ENCODE data around the gene WSCD1.

WSCD1 gene

DNA sequence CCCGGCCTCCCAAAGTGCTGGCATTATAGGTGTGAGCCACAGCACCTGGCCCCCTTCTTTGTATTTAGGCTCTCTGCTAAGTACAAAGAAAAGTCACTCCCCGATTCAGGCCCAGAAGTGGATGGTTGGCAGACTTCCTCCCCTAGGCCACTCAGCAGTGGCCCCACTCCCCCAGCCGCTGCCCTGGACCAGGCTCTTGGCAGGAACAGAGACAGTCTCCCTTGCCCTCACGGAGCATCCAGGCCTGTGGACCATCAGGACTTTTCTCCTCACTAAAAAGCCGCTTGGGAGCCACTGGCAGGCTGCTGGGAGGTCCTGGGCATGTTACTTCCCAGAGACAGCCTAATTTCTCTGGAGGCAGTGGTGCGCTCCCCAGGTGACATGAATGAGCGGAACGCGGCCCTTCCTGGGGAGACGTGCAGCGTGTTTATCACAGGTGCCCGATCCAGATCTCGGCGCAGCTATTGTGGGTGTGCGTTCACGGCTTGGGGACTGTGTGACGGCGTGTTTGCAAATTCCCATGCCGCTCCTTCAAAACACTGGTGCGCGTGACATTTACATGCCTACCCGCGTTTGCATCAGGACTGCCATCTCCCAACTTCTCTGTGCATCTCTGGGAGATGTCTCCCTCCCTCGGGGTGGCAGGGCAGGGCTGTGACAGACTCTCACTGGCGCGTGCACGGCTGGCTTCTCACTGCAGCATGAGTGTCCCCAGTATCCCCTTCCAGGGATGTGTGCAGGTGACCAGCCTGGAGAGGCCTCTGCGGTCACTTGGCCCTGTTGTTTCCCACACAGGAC lies 16.6 kb downstream of the WSCD1 start:
- DNase-seq, result no peak

DNA sequence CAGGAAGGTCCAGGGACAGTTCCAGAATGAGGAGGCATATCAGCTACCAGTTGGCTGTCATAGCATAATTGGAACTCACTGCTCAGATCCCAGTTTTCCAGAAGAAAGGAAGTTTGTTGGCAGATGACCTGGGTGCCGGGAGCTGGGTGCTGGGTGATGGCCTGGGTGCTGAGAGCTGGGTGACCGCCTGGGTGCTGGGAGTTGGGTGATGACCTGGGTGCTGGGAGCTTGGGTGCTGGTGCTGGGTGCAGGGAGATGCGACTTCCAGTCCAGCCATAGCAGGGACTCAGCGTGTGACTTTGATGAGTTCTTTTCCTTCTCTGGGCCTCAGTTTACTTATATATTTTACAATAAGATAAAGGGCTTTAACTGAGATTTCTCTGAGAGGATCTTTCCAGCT lies 18.0 kb downstream of the WSCD1 start:
- no peak for DNase-seq

DNA sequence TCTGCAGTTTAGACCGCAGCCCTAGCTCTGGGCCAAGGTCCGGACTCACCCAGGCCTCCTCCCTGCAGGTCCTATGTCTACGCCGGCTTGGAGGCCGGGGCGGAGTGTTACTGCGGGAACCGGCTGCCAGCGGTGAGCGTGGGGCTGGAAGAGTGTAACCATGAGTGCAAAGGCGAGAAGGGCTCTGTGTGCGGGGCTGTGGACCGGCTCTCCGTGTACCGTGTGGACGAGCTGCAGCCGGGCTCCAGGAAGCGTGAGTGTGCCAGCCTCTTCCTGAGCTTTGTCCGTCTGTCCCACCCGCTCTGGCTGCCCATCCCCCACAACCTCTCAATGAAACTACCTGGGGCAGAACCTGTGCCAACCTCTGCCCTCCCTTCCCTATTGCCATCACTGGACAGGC lies 20.1 kb downstream of the WSCD1 start:
- no peak for DNase-seq

DNA sequence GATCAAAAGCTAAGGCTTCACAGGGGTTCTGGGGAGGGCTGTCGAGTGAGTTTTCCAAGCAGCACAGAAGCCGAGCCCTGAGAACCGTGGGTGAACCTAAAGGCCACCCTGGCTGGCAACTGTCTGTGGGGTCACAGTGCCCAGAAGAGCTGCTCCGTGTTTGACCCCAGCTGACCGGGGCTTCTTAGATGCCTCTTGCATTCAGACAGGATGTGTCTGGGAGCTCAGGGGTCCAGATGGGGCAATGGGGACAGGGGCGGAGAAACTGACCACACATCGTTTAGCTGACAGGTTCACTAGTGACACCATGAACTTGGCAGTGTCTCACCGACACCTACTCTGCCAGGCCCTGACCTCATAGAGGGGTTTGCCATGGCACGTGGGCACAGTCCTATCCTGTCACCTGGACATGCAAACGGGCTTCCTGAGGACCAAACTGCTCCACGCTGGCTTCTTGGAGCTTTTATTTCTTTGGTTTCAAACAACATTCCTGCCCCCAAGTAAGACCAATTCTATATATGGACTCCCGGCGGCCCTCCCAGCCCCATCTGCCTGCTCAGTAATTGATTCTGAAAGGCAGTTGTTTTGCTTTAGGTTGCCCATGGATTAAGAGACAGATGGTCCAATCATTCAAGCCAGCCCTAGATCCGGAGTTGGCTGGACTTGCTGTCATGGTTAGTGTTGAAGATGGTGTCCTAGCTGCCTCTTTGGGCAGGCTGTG lies 22.2 kb downstream of the WSCD1 start:
- no peak for DNase-seq

DNA sequence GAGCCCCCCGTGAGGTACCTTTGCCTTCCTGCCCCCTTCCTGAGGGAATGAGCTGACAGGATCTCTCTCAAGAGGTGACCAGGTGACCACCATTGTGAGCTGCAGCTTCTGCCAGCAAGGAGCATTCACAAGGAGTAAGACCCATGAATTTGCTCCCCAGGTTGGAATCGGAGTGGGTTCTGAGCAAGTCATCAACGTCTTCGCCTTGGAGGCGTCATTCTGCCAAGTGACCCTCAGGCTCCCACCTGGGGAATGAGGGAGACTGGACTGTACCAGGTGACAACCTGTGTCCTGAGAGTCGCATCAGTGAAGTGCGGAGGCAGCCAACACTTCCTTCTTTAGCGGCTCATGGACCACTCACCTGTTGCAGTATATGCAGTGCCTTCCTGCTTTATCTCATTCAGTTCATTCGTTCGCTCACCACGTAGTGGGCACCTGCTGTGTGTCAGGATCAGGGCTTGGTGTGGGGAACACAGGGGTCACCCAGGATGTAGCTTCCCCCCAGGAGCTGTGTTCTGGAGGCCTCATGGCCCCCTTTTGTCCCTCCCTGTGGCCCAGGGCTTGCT lies 22.8 kb downstream of the WSCD1 start:
- no peak for DNase-seq

DNA sequence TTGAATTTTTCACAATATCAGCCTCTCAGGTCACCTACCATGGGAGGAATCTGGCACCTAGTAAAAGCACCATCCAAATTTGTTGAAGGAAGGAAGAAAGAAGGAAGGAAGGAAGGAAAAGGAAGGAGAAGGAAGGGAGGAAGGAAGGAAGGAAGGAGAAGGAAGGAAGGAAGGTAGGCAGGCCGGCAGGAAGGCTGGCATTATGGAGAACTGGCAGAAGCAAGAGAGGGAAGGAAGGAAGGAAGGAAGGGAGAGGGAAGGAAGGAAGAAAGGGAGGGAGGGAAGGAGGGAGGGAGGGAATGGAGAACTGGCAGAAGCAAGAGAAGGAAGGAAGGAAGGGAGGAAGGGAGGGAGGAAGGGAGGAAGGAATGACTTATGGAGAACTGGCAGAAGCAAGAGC lies 24.3 kb downstream of the WSCD1 start:
- no peak for DNase-seq

DNA sequence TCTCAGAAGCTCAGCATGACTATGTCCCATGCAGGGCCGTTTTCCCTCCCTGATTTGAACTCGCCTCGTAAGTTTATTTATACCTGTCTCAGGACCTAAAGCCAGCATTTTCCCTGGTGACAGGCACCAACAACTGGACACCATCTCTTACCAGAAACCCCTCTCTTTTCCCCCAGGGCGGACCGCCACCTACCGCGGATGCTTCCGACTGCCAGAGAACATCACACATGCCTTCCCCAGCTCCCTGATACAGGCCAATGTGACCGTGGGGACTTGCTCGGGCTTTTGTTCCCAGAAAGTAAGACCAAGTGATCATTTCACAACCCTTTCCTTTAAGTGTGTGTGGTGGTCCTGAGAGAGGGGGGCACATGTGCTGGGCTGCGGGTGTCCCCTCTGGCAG lies 24.7 kb downstream of the WSCD1 start:
- DNase-seq, result no peak

DNA sequence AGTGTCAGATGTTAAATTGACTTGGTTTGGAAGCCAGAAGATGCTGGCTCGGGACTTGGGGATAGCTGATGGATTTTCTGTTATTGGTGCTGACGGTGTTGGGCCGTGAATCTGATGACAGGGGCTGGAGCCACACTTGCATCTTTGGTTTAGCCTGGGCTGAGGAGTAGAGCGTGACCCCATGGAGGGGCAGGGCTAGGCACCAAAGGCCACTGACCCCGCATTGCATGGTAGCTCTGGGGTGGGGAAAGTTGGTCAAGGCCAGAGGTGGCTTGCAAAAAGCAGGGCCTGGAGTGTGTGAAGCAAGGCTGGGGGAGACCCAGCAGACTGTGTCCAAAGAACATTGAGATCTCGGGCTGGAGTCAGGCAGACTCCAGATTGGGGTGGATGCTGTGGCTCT lies 25.3 kb downstream of the WSCD1 start:
- DNase-seq, result no peak

DNA sequence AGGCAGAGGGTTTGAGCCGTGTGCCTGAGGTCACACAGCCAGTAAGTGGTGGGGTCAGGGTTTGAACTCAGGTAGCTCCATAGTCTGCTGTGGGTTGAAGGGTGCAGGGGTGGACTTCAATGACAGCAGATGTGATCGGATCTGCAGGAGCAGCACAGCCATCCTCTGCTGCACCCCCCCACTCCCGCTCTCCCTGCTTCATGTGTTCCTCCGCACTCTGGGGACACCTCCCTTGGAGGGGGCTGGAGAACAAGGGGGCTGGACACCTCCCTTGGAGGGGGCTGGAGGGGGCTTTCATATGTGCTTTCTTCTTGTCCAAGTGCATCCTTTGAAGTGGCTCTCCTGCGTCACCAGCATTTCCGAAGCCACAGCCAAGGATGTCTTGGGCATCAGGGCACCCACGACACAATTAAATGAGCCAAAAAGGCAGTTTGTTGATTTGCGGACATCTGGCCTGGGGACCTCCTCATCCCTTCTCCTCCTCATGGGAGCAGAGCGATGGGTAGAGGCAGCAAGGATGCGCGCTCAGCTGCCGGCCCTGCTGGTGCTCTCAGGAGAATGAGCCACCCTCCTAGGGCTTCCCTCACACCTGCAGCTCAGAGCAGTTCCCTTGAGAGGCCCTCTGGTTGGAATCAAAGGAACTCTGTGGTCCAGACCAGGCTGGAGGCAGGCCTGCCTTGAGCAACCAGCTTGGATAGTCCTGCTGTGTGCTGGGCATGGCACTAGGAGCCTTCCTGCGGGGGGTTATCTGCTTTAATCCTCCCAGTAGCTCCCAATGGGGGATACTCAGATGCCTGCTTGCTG lies 26.2 kb downstream of the WSCD1 start:
- DNase-seq, result no peak

DNA sequence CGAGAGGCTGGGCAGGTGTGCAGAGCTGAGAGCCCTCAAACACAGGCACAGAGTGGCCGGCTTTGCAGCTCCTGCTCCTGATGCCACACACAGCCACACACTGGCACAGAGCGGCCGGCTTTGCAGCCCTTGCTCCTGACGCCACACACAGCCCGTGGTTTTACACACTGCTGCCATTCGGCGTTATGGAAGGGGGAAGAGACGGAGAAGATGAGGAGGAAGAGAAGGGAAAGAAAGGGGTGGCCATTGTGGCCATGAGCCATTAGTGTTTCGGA lies 26.8 kb downstream of the WSCD1 start:
- no peak for DNase-seq

DNA sequence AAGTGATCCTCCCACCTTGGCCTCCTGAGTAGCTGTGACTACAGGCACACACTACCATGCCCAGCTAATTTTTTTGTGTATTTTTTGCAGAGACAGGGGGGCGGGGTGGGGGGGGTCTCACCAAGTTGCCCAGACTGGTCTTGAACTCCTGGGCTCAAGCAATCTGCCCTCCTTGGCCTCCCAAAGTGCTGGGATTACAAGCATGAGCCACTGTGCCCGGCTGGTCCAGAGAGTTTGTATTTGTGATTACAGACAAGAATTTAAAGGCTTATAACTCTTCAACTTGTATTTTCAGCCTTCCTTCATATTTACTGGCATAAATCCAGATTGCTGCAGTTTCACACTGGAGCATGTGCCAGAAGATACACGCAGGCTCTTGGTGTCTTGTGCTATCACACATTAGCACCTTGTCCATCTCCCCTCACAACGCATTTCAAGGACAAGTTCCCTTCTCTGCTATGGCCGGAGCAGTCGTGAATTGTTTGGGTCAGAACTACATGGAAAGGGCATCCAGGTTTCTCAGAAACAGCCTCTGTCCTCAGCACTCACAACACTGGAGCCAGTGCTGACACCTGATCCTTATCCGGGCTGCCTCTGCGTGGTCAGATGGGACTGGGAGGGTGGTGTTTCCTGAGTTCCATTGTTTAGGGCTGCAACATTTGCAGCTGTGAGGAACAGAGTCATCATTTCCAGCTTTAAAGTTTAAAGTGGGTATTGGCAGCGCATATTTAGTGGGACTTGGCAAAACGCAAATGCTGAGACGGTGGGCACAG lies 28.1 kb downstream of the WSCD1 start:
- DNase-seq, result no peak

DNA sequence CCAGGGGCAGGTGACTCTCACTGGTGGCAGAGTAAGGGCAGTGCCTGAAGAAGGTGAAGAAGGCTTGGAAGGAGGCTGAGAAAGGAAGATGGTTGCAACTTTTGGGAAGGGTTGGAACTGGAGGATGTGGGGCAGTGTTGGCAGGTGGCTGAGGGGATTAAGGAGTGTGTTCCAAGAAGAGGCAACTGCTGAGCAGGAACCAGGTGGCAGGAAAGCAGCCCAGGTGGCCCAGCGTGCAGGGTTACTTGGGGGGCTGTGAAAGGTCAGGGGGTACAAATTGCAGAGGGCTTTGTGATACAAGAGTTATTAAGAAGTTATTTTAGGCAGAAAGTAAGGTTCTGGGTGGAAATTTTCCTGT lies 28.6 kb downstream of the WSCD1 start:
- DNase-seq, result no peak

DNA sequence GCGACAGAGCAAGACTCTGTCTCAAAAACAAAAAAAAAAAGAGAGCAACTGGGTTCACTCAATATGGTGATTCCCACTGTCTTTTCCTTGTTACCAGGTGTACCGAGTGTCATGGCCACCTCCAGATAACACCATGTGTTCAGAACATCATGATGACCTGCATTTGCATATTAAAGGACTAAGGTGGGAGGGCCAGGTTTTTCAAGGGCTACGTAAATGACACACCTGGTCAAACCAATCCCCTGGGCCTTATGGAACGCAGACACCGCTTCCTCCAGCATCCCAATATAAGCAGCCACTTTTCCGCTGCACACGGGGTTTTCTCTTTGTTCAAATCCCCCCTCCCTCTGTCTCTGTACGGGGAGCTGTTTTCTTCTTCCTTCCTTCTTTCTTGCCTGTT lies 29.3 kb downstream of the WSCD1 start:
- no peak for DNase-seq

DNA sequence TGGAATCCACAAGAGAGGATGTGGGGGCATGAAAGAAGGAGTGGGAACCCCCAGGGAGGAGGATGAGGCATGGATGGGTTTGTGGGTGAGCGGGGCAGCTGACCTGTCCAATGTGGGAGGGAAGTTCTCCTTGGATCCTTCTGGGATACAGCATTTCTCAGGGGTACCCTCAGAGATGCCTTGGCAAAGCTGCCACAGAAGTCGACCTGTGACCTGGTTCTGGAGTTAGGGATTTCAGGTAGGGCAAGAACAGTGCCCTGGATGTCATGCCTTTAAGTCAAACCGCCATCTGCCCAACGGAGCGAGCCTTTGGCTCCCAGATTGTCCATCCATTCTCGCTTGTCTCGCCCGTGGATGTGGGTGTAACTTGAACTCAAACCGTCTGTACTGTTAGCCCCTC lies 30.0 kb downstream of the WSCD1 start:
- no peak for DNase-seq

DNA sequence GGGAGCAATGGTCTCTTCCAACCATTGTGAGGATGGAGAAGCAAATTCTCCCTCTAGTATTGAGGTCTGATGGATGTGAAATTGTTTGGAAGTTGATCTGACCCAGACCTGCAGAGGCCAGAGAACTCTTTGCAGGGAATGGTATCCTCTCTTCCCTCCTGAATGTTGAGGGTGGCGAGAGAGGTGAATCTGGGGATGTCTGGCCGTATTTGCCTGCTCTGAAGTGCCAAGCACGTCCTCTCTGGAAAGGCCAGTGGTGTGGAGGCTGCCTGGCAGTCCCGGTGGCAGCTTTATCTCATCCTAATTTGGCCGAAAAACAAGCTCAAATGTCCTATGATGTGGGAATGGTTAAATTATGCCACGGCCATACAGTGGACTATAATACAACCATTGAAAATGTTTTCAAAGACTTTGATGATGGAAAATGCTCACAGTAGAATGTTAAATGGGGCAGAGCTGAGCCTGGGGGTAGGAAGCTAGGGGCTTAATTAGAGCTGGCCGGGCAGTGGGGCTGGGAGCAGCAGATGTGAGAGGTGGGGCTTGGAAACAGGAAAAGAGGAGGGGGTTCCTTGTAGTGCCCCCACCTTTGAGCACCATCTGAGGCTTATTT lies 30.8 kb downstream of the WSCD1 start:
- DNase-seq, result no peak

DNA sequence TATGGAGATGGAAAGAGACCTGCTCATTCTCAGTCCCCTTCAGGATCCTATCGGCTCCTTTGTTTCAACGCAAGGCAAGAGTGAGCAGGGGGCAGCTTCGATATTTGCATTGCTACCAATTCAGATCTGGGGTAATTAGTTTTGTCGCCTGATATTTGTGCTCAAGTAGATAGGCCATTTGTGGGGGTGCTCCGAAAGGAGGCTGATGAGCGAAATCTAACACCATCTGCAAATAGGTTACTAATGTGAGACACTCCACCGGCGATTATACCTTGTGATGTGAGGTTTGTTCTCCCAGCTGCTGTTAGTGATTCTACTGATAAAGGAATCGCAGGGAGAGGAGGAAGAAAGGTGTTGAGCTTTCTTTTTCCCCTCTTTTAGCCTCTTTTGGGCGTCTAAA lies 31.5 kb downstream of the WSCD1 start:
- no peak for DNase-seq

DNA sequence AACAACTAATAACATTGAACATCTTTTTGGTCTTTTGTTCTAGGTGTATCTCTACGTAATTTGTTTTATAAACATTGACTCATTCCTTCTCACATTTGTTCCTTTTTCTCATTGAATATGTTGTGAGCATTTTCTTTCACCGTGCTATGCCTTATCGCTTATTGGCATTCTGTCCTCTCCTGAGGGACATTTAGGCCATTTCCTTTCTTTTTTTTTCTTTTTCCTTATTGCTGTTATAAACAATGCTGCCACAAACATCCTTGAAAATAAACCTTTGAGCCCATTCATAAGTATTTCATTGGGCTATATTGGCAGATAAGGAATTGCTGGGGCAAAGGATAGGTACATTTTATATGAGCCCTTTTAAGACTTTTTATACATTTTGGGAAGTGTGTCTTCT lies 32.4 kb downstream of the WSCD1 start:
- DNase-seq, result no peak

DNA sequence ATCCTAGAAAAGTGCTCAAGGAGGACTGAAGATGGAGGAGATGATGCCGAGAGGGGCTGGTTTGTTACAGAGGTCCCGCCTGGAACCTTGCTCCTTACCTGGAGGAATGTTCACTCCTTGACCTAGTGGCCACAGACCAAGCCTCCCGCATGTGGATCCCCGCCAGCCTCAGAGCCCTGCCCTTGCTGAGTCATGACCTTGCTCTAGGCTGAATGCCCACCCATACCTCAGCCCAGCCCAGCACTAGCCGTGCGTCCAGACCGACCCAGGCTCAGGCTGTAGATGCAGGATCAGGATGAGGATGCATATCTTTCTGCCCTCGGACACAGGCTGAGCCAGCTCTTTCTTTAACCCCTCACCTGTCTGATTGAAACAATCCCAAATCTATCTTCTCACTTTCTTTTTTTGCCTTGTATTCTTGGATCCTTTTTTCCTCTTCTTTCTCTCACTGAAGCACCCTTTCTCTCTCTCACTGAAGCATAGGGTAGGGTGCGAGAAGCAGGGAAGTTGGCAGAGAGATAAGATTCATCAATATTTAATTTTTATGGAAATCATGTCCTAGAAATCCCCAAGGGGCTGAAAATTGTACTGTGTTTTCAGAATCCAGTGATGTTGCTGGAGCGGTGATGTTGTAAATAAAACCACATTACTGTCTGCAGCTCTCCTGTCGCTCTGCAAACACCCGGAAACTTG lies 34.9 kb downstream of the WSCD1 start:
- DNase-seq, result no peak

DNA sequence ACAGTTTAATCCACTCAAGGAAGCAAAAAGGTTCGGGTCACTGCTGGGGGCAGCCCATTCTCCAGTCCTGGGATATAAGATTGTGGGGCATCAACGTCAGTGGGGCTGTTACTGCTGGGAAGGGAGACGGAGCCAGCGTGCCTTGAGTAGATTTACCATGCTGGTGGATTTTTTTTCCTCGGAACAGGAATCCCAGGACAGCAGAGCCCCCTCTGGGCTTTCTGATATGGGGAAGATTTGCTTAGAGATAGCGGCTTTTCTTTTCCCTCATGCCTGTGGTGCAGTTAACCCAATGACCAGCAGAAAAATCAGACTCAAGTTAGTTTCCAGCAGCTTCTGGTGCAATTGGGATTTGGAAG lies 35.4 kb downstream of the WSCD1 start:
- DNase-seq, result no peak

DNA sequence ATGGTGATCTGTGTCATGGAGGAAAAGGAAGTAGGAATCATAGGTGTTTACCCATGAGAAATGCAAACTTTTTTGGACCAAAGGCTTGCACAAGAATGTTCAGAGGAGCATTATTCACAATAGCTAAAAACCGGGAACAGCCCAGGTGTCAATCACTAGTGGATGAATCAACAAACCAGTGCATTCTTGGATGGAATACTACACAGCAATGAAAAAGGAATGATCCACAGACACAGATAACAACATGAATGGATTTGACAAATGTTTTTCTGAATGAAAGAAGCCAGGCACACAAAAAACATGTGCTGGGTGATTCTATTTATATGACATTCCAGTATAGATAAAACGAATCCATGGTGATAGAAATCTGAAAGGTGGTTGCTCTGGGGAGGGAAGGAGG lies 36.0 kb downstream of the WSCD1 start:
- no peak for DNase-seq

DNA sequence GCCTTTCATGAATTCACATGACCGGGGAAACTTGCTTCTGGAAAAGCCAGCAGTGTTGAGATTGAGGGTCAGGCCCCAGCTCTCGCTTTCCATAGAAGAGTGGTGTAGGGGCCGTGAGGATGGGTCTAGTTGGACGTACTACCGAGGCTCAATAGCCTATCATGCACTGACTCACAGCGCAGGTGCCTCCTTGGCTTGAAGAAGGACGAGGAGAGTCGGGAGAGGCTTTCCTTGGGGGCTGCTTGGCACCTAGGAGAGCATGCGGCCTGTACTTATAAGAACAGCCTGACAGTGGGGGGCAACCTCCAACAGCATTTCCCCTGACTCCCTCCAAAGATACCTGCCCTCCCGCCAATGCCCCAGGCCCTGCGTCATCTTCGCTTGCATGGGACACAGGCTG lies 37.6 kb downstream of the WSCD1 start:
- DNase-seq, result no peak

DNA sequence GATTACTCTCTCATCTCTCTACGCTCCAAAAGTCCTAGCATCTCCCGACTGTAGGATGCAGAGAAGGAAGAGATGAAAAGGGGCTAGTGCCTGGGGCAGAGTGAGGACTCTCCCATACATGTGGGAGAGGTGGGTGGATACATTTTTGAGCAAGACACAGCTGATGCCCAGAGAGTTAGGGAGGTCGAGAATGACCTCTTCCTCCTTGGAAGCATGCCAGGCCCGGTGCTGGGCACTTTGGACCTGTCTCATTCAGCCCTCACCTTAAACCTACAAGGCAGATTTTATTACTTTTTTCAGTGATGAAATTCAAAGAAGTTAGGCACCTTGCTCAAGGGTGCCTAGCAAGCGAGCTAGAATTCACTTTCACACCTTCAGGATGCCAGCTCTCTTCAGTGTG lies 38.2 kb downstream of the WSCD1 start:
- no peak for DNase-seq
